T-cell (primary cell): ENCODE measurements around the gene APRT. TPM values are rescaled to one million over a fixed set of nuclear protein-coding genes. Genes with fewer than 3 reads are reported as not detected.

Experiments
- ATAC-seq, 4 experiments: fragments of 200-7000 bp in 3 of 4; fragments of 150-1000 bp in 1 of 4; cut with Tn5 transposase; replicated peaks in 1 of 4; 1 replicate in 3 of 4; 2 replicates in 1 of 4; pipeline ENCODE4 v1.10.0; 2021; ENCODE audit warnings: moderate library complexity in 3 of 4, mild to moderate bottlenecking in 2 of 4, moderate number of reproducible peaks in 1 of 4
- CTCF ChIA-PET, 2 donors: fragments of 300-600 bp; sonication (Branson Sonifier 250); formaldehyde crosslinking; loops; one replicate each; lab custom pipeline; 2022; ENCODE audit warnings: antibody characterized with exemption in 2 of 2; lab: Charles Lee
- POLR2A ChIA-PET, 2 donors: fragments of 300-600 bp; sonication (Branson Sonifier 250); formaldehyde crosslinking; loops; one replicate each; lab custom pipeline; 2022; ENCODE audit warnings: antibody characterized with exemption in 2 of 2; lab: Charles Lee
- DNase-seq, 35 experiments: peaks; one replicate each; pipeline versions ENCODE4 v3.0.0 to v3.0.0-alpha.2; 2013 to 2023
- H3K27ac ChIP-seq: one replicate; pipeline ENCODE4 v1.5.1; 2013; ENCODE audit warnings: low read length
- H3K27me3 ChIP-seq, 2 experiments: replicated peaks in 1 of 2; 1 replicate in 1 of 2; 2 replicates in 1 of 2; pipeline versions ENCODE4 v1.6.1 to v1.7.0; 2013; ENCODE audit warnings: low read length in 1 of 2, mixed read lengths in 1 of 2; ENCODE audit not compliant: control insufficient read depth in 2 of 2, insufficient read depth in 2 of 2; ENCODE audit errors: extremely low read depth in 1 of 2
- H3K36me3 ChIP-seq, 2 donors: 1 replicate in 1 of 2; 2 replicates in 1 of 2; pipeline versions ENCODE4 v1.6.1 to v1.7.0; 2013; ENCODE audit warnings: low read length in 1 of 2; ENCODE audit not compliant: control insufficient read depth in 2 of 2, insufficient read depth in 1 of 2; ENCODE audit errors: extremely low read depth in 1 of 2
- H3K4me1 ChIP-seq, 2 experiments: 1 replicate in 1 of 2; 2 replicates in 1 of 2; pipeline versions ENCODE4 v1.6.1 to v1.7.0; 2013; ENCODE audit warnings: low read length in 2 of 2, mixed read lengths in 1 of 2; ENCODE audit not compliant: insufficient read depth in 2 of 2, control insufficient read depth in 1 of 2; ENCODE audit errors: extremely low read depth in 1 of 2
- H3K4me3 ChIP-seq, 2 donors: 1 replicate in 1 of 2; 2 replicates in 1 of 2; pipeline versions ENCODE4 v1.5.1 to v1.7.0; 2013; ENCODE audit warnings: mild to moderate bottlenecking in 2 of 2, low read length in 1 of 2, moderate library complexity in 1 of 2; ENCODE audit not compliant: control insufficient read depth in 1 of 2; ENCODE audit errors: extremely low read depth in 1 of 2
- H3K9me3 ChIP-seq: 2 replicates; pipeline ENCODE4 v1.7.0; 2013
- H3K27ac Mint-ChIP-seq, 2 donors: one replicate each; pipeline ENCODE4 v1.8.0; 2020 to 2021; ENCODE audit warnings: mild to moderate bottlenecking in 2 of 2, mixed read lengths in 2 of 2
- H3K27me3 Mint-ChIP-seq, 2 donors: one replicate each; pipeline ENCODE4 v1.8.0; 2021 to 2022; ENCODE audit warnings: mixed read lengths in 2 of 2
- H3K36me3 Mint-ChIP-seq: one replicate; pipeline ENCODE4 v1.8.0; 2021; ENCODE audit warnings: mixed read lengths
- H3K4me1 Mint-ChIP-seq, 3 donors: one replicate each; pipeline ENCODE4 v1.8.0; 2020 to 2022; ENCODE audit warnings: mixed read lengths in 3 of 3, mild to moderate bottlenecking in 1 of 3
- H3K4me3 Mint-ChIP-seq, 3 donors: one replicate each; pipeline ENCODE4 v1.8.0; 2020 to 2022; ENCODE audit warnings: mild to moderate bottlenecking in 3 of 3, mixed read lengths in 3 of 3, moderate library complexity in 3 of 3
- H3K9me3 Mint-ChIP-seq, 3 donors: one replicate each; pipeline ENCODE4 v1.8.0; 2020 to 2022; ENCODE audit warnings: mixed read lengths in 3 of 3
- WGBS: methylation state at CpG from one replicate; pipeline ENCODE4 v1.1.5; 2013; ENCODE audit warnings: missing lambda C conversion rate; ENCODE audit not compliant: insufficient coverage; 5-methylcytosine and 5-hydroxymethylcytosine counted together
- total RNA-seq, 35 experiments: library from RNA in 6 of 35; stranded (reverse) in 6 of 35; fragments of 120-200 nt in 1 of 35; gene quantifications; one replicate each; pipeline versions ENCODE4 v1.2.1 to v1.2.4 and lab custom pipeline; 2013 to 2026

APRT gene
- total RNA-seq, 5 donors from 2014 or later (not counting 1 experiment from before 2014, with no cell fraction given): 166 to 245 (median 228) TPM

DNA sequence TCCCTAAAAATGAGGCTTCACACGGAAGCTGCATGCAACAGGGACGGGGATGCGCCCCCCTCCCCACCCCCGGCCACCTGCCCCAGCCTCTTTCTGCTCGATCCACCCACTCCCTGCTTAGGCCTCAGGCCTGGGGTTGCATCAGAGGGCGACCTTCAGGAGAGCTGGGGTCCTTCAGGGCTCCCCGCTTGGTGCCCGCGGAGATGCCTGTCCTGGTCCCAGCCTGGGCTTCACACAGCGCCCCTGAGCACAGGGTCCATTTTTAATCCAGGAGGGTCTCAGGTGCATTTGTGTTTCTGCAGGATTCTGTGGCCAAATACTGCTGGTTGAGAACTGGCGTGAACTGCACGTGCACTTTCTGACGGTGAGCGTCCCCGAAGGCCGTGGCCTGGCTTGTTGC lies 7.4 kb upstream of the APRT start:
- no peak overlapping the region for H3K4me3 ChIP-seq
- ATAC-seq (no peak), DNase-seq (no peak)
- H3K27me3 ChIP-seq: no peaks in the 10 kb centered on the region
- no peak overlapping the region for H3K4me3 Mint-ChIP-seq
- no peak overlapping the region for H3K27ac ChIP-seq
- H3K9me3 Mint-ChIP-seq: no peaks in the 10 kb centered on the region
- peaks cover 0 to 6% of the 10 kb centered on the region in 2 experiments for H3K4me1 ChIP-seq
- CTCF ChIA-PET: no interaction called here
- H3K9me3 ChIP-seq: no peaks in the 10 kb centered on the region
- 95% methylated on average over 6 of the region's 16 CpGs for WGBS
- H3K4me1 Mint-ChIP-seq: no peaks in the 10 kb centered on the region
- peaks cover 12 to 15% of the 10 kb centered on the region in 2 donors for H3K36me3 ChIP-seq
- no peaks in the 10 kb centered on the region for H3K36me3 Mint-ChIP-seq
- H3K27me3 Mint-ChIP-seq: no peaks in the 10 kb centered on the region
- H3K27ac Mint-ChIP-seq: no peak overlapping the region
- POLR2A ChIA-PET: no interaction called here

GRCh38 chr16:88818575-88818874 lies 6.8 kb upstream of the APRT start:
- H3K4me1 ChIP-seq: peaks cover 0 to 6% of the 10 kb centered on the region in 2 experiments
- no peaks in the 10 kb centered on the region for H3K36me3 Mint-ChIP-seq
- H3K27ac ChIP-seq: no peak overlapping the region
- no peaks in the 10 kb centered on the region for H3K9me3 ChIP-seq
- peaks cover 12 to 15% of the 10 kb centered on the region in 2 donors for H3K36me3 ChIP-seq
- ChIA-PET POLR2A (no interaction called here), CTCF (no interaction called here)
- no peak for ATAC-seq
- H3K4me3 Mint-ChIP-seq: no peak overlapping the region
- WGBS: 94% methylated on average over 16 of the region's 18 CpGs
- DNase-seq: no peak
- peak overlapping the region in 1 of 2 donors; percentile 16 for H3K27ac Mint-ChIP-seq
- no peaks in the 10 kb centered on the region for H3K27me3 ChIP-seq
- no peaks in the 10 kb centered on the region for H3K27me3 Mint-ChIP-seq
- H3K9me3 Mint-ChIP-seq: no peaks in the 10 kb centered on the region
- H3K4me3 ChIP-seq: no peak overlapping the region
- peaks cover 0 to 3% (median 0%) of the 10 kb centered on the region in 3 donors for H3K4me1 Mint-ChIP-seq

DNA sequence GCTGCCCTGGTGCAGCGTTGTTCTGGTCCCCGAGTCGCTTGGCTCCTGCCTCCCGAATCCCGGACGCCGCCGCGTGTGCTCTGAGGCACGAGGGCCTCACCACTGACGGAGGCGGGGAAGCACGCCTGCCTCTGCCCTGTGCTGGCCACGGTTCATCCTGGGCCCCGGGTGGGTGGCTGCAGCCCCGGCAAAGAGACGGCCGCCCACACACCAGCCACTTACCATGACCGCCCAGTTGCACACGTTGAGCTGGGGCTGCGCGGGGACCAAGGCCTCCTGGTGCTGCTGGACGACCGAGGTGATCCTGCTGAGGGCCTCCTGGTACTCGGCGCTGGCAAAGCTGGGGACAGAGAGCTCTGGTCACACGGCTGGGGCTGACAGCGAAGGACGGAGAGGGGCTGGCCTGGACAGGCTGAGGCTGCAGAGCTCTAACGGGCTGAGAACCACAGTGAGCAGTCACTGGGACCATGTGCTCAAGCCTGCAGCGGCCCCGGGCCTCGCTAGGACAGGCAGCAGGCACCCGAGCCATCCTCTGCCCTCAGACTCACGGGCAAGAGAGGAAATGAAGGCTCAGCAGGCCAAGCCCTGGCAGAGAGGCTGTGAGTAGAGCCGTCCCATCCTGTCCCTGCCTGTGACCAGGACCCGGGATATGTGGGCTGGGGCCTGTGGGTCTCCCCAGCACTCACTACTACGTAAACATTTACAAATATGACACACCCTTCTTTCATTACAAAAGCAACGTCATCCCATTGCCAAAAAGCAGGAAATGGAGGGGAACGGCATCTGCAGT lies 6.3 kb upstream of the APRT start:
- Mint-ChIP-seq H3K27me3 (no peaks in the 10 kb centered on the region), H3K9me3 (no peaks in the 10 kb centered on the region), H3K36me3 (no peaks in the 10 kb centered on the region), H3K4me3 (no peak overlapping the region), H3K27ac (no peak overlapping the region), H3K4me1 (peaks cover 0 to 3% (median 0%) of the 10 kb centered on the region in 3 donors)
- Histone ChIP-seq H3K4me3 (no peak overlapping the region), H3K27ac (no peak overlapping the region), H3K27me3 (no peaks in the 10 kb centered on the region), H3K9me3 (no peaks in the 10 kb centered on the region), H3K36me3 (peaks cover 12 to 15% of the 10 kb centered on the region in 2 donors), H3K4me1 (peaks cover 0 to 8% of the 10 kb centered on the region in 2 experiments)
- CTCF ChIA-PET: interaction anchor here in 1 of 2 donors (0.7 kb wide), 1 partner anchor 81 kb away, joined by 3 read pairs; no protein-coding TSS in a partner anchor
- no peak for ATAC-seq
- POLR2A ChIA-PET: no interaction called here
- 90% methylated on average over 31 of the region's 40 CpGs for whole genome bisulfite sequencing
- DNase-seq: no peak

GRCh38 chr16:88816736-88817535 lies 5.2 kb upstream of the APRT start:
- H3K27ac ChIP-seq: no peak overlapping the region
- ChIA-PET POLR2A (no interaction called here), CTCF (interaction anchor here in 1 of 2 donors (0.7 kb wide), 1 partner anchor 80 kb away, joined by 3 read pairs; no protein-coding TSS in a partner anchor)
- DNase-seq: no peak
- no peaks in the 10 kb centered on the region for H3K9me3 ChIP-seq
- H3K36me3 Mint-ChIP-seq: no peaks in the 10 kb centered on the region
- H3K4me3 Mint-ChIP-seq: no peak overlapping the region
- H3K27me3 ChIP-seq: no peaks in the 10 kb centered on the region
- no peaks in the 10 kb centered on the region for H3K27me3 Mint-ChIP-seq
- peaks cover 0 to 16% of the 10 kb centered on the region in 2 experiments for H3K4me1 ChIP-seq
- no peak for ATAC-seq
- no peaks in the 10 kb centered on the region for H3K9me3 Mint-ChIP-seq
- no peak overlapping the region for H3K27ac Mint-ChIP-seq
- peaks cover 0 to 8% (median 0%) of the 10 kb centered on the region in 3 donors for H3K4me1 Mint-ChIP-seq
- no peak overlapping the region for H3K4me3 ChIP-seq
- peaks cover 4 to 15% of the 10 kb centered on the region in 2 donors for H3K36me3 ChIP-seq
- 95% methylated on average over 41 of the region's 41 CpGs for WGBS

- Mint-ChIP-seq H3K4me3 (no peak overlapping the region), H3K36me3 (no peaks in the 10 kb centered on the region), H3K27ac (no peak overlapping the region), H3K27me3 (no peaks in the 10 kb centered on the region), H3K9me3 (no peaks in the 10 kb centered on the region), H3K4me1 (peaks cover 0 to 9% (median under 1%) of the 10 kb centered on the region in 3 donors)
- Histone ChIP-seq H3K36me3 (peaks cover 0 to 6% of the 10 kb centered on the region in 2 donors), H3K4me1 (peaks cover 0 to 20% of the 10 kb centered on the region in 2 experiments), H3K27me3 (no peaks in the 10 kb centered on the region), H3K4me3 (no peak overlapping the region), H3K9me3 (no peaks in the 10 kb centered on the region), H3K27ac (no peak overlapping the region)
- DNase-seq (peak in 27 of 35 experiments; percentile 27 to 69 (median 44)), ATAC-seq (no peak)
- CTCF ChIA-PET: no interaction called here
- POLR2A ChIA-PET: no interaction called here
- WGBS: 45% methylated on average over 12 of the region's 19 CpGs
Measured at GRCh38 chr16:88815901-88816589, 4.3 kb upstream of the APRT start.

DNA sequence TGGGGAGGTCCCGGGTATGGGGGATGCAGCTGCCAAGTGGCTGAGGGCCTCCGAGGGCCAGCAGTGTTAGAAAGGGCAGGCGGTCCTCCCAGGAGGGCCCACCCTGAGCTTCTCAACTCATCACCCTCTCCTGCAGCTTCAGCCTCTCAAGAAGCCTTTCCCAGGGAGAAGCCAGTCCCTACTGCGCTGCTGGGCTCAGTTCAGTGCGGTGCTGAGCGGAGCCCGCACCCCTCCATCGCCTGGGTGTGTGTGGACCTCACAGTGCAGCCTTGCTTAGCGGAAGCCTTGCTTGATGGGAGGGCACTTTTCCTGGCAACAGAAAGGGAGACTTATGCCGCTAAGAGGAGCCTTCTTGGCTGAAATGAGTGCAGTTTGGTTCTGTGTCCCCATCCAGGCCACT lies 3.5 kb upstream of the APRT start:
- Histone ChIP-seq H3K36me3 (peaks cover 0 to 3% of the 10 kb centered on the region in 2 donors), H3K4me1 (peaks cover 3 to 29% of the 10 kb centered on the region in 2 experiments), H3K4me3 (no peak overlapping the region), H3K27me3 (no peaks in the 10 kb centered on the region), H3K9me3 (no peaks in the 10 kb centered on the region), H3K27ac (no peak overlapping the region)
- H3K9me3 Mint-ChIP-seq: no peaks in the 10 kb centered on the region
- no peaks in the 10 kb centered on the region for H3K36me3 Mint-ChIP-seq
- peaks cover 6 to 16% (median 9%) of the 10 kb centered on the region in 3 donors for H3K4me1 Mint-ChIP-seq
- DNase-seq: no peak
- no peak overlapping the region for H3K4me3 Mint-ChIP-seq
- WGBS: 95% methylated on average over 9 of the region's 10 CpGs
- ChIA-PET POLR2A (interaction anchor here (0.6 to 0.7 kb wide), 2 partner anchors 377 to 1196 kb away, joined by 5 to 17 read pairs; no protein-coding TSS in a partner anchor), CTCF (interaction anchor here in 1 of 2 donors (0.6 kb wide), 1 partner anchor 30 kb away, joined by 7 read pairs; no protein-coding TSS in a partner anchor)
- ATAC-seq: no peak
- no peaks in the 10 kb centered on the region for H3K27me3 Mint-ChIP-seq
- no peak overlapping the region for H3K27ac Mint-ChIP-seq
